WERI-Rb-1 (cell line): ENCODE results near the gene IL17RD.

Source experiments
- DNase-seq: peaks from one replicate; pipeline ENCODE4 v3.0.0-alpha.2; 2020
- H3K27ac ChIP-seq: fragments of 250-450 bp; sonication (Bioruptor Pico); 2 replicates; pipeline ENCODE4 v1.5.1; 2020; ENCODE audit warnings: mild to moderate bottlenecking, moderate library complexity
- H3K27me3 ChIP-seq: fragments of 250-450 bp; sonication (Bioruptor Pico); 2 replicates; pipeline ENCODE4 v1.5.1; 2021; ENCODE audit warnings: mild to moderate bottlenecking, low read depth, moderate library complexity; ENCODE audit not compliant: insufficient read depth, severe bottlenecking
- H3K36me3 ChIP-seq: fragments of 250-450 bp; sonication (Bioruptor Pico); 2 replicates; pipeline ENCODE4 v1.5.1; 2020; ENCODE audit warnings: mild to moderate bottlenecking, moderate library complexity
- H3K4me3 ChIP-seq: 2 replicates; pipeline ENCODE4 v1.5.1; 2011; ENCODE audit warnings: low read depth, mild to moderate bottlenecking, control low read depth, low read length
- H3K9me3 ChIP-seq: fragments of 250-450 bp; sonication (Bioruptor Pico); 2 replicates; pipeline ENCODE4 v1.5.1; 2021; ENCODE audit warnings: mild to moderate bottlenecking, moderate library complexity; ENCODE audit not compliant: severe bottlenecking
- TF ChIP-seq, protein P1 (sequence below): IDR thresholded peaks from 2 replicates; pipeline ENCODE4 v1.5.1; 2011; ENCODE audit warnings: low read depth, mild to moderate bottlenecking, control low read depth, inconsistent platforms, low read length

IL17RD gene

DNA sequence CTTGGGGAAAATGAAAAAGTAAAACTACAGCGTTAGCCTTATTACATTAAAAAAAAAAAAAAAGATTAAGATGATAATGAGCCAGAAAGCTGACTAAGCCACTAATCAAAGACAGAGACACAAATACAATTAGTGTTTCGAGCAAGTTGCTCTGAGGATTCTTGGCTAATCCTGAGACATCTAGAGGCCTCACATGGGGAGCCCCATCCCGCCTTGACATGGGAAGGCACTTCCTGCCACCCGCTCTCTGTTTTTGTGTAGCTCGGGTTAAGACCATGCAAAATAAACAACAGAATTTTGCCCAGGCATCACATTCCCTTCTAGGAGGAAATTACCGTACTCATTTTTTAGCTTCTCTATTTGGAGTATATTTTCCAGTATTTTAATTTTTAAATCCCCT lies 19.4 kb upstream of the IL17RD start:
- DNase-seq = peak; percentile 36
- Histone ChIP-seq H3K9me3 (peaks cover 3% of the 10 kb centered on the region), H3K36me3 (no peaks in the 10 kb centered on the region), H3K27me3 (no peaks in the 10 kb centered on the region), H3K27ac (no peak overlapping the region), H3K4me3 (no peak overlapping the region)
- TF ChIP-seq, protein P1, sequence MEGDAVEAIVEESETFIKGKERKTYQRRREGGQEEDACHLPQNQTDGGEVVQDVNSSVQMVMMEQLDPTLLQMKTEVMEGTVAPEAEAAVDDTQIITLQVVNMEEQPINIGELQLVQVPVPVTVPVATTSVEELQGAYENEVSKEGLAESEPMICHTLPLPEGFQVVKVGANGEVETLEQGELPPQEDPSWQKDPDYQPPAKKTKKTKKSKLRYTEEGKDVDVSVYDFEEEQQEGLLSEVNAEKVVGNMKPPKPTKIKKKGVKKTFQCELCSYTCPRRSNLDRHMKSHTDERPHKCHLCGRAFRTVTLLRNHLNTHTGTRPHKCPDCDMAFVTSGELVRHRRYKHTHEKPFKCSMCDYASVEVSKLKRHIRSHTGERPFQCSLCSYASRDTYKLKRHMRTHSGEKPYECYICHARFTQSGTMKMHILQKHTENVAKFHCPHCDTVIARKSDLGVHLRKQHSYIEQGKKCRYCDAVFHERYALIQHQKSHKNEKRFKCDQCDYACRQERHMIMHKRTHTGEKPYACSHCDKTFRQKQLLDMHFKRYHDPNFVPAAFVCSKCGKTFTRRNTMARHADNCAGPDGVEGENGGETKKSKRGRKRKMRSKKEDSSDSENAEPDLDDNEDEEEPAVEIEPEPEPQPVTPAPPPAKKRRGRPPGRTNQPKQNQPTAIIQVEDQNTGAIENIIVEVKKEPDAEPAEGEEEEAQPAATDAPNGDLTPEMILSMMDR = no peak

DNA sequence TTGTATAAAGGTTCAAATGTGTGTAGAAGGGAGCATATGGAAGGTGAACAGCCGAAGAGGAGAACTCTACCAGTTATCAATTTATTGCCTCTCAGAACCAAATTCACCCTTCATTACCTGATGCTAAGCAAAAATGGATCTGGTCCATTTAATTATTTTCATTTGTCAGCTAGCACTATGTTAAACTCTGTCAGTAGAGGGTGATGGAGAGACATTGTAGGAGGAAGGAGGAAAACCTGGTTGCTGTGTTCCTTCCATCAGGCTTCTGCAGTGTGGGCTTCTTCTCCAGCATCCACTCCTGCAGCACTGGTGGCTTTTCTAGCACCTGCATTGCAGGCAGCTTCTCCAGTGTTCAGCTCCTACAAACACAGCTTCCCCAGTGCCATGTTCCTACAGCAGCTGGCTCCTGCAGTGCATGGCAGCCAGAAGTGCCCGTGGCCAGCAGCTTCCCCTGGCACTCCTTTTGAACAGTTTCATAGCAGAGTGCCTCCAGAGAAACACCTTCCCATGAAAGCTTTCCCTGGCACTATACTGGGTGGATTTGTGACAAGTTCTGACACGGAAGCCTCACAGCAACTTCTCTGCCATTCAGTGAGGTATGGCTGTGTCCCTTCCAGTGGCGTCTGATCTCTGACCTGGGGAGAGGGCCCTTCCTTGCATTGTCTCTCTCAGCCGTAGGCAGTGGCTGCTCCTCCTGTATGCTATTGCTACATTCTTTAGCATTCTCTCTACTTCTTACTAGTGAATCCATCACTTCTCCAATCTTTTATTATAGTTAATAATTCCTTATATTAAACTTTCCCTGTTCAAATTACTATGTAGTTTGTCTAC lies 14.6 kb upstream of the IL17RD start:
- H3K27ac ChIP-seq = no peak overlapping the region
- DNase-seq = no peak
- TF ChIP-seq, protein P1 = peak; percentile 54

DNA sequence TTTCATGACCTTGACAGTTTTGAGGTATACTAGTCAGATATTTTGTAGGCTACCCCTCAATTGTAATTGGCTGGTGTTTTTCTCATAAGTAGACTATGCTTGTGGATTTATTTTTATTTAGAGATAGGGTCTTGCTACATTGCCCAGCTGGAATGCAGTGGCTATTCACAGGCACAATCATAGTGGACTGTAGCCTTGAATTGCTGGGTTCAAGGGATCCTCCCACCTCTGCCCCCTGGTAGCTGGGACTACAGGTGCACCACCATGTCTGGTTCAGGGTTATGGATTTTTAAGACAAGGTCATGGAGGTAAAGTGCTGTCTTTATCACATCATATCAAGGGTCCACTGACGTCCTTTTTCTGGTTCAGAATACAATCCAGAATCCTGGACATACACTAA lies 10.9 kb upstream of the IL17RD start:
- Histone ChIP-seq H3K9me3 (no peaks in the 10 kb centered on the region), H3K27ac (no peak overlapping the region), H3K27me3 (no peaks in the 10 kb centered on the region), H3K36me3 (no peaks in the 10 kb centered on the region), H3K4me3 (no peak overlapping the region)
- TF ChIP-seq, protein P1 = no peak
- no peak for DNase-seq

More for the DNA sequence above, 14.6 kb upstream of the IL17RD start:
- no peaks in the 10 kb centered on the region for H3K27me3 ChIP-seq
- peaks cover 3% of the 10 kb centered on the region for H3K9me3 ChIP-seq
- no peaks in the 10 kb centered on the region for H3K36me3 ChIP-seq
- H3K4me3 ChIP-seq = no peak overlapping the region

DNA sequence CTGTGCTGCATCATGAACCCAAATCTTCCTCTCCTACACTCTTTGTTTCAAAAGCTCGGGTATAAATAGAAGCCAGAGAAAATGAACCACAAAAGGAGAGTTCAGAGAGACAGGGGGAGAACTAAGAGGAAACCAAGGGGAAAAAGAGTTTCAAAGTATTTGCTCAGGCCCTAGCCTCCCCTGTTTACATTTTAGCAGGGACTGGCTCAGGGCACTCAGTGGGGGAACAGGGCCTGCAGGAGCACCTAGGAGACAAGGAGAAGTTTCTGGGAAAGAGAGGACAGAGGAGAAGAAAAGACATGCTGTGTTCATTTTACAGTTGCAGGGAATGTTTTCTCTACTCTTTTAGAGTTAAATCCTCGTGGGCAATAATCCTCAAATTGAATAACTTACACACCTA lies 8.5 kb upstream of the IL17RD start:
- no peak overlapping the region for H3K27ac ChIP-seq
- TF ChIP-seq, protein P1 = no peak
- no peaks in the 10 kb centered on the region for H3K27me3 ChIP-seq
- DNase-seq = no peak
- no peaks in the 10 kb centered on the region for H3K36me3 ChIP-seq
- H3K4me3 ChIP-seq = no peak overlapping the region
- no peaks in the 10 kb centered on the region for H3K9me3 ChIP-seq

DNA sequence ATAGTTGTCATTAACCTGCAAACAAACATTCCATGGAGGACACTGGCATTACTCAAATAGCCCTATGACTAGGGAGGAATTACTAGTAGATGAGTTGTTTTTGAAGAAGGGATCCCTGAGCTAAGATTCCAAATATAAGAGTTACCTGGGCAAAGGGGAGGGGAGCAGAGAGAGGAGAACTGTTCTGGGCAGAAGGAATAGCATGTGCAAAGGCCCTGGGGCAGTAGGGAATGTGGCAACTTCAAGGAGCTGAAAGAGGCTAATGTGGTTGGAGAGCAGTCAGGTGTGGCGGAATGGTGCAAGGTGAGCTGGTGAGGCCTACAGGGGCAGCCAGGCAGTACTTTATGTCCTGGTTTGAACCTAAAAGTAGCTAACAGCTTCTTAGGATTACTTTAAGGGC lies 5.8 kb upstream of the IL17RD start:
- Histone ChIP-seq H3K27me3 (no peaks in the 10 kb centered on the region), H3K4me3 (no peak overlapping the region)
- TF ChIP-seq, protein P1 = no peak

More for the DNA sequence above, 5.8 kb upstream of the IL17RD start:
- Histone ChIP-seq H3K27ac (no peak overlapping the region), H3K36me3 (no peaks in the 10 kb centered on the region), H3K9me3 (no peaks in the 10 kb centered on the region)
- no peak for DNase-seq
